ENCODE results near the gene PPM1N. TPM values are rescaled to one million over a fixed set of nuclear protein-coding genes. Genes with fewer than 3 reads are reported as not detected.

PPM1N gene
- total RNA-seq, 4 donors from 2014 or later, result 0.76 TPM; not detected in 3

DNA sequence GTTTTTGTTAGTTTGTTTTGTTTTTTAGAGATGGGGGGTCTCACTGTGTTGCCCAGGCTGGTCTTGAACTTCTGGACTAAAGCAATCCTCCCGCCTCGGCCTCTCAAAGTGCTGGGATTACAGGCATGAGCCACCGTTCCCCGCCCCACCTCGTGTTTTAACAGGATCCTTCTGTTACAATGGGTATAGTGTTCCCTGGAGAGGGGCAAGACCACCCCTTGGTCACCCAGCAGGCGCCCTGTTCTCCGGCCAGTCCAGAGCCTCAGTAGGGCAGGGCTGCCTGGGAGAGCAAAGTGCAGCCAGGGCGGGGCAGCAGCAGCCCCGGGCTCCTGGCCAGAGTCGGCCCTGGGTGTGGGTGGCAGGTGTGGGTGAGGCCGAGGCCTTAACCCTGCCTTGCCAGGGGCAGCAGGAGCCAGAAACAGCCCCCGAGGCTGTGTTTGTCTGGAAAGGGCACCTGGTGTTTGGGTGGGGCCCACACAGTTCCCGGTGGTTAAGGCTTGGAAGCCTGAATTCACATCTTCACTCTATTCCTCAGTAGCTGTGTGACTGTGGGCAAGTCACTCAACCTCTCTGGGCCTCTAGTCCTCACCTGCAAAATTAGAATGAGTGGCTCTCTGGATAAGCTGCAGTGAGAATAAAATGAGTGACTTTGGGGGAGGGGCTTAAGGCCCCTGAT lies 16.3 kb downstream of the PPM1N start:
- peaks cover 9 to 44% of the 10 kb centered on the region in 2 donors for H3K4me1 ChIP-seq
- no peaks in the 10 kb centered on the region for H3K27me3 ChIP-seq
- in situ Hi-C loops (cut with MboI; ENCODE audit: low sequenced_read_pairs in 4 of 4), result no loop called here
- peak overlapping the region; percentile 30 to 73 (median 66) for H3K27ac ChIP-seq
- intact Hi-C loops (cut with DNase I; ENCODE audit: low total_unique reads), result no loop called here
- peaks cover 0 to 13% of the 10 kb centered on the region in 2 donors for H3K36me3 ChIP-seq
- TF ChIP-seq CTCF (IDR thresholded peaks at IDR 0.05 in 4 of 5, conservative IDR thresholded peaks at IDR 0.05 in 1 of 5) (no peak), POLR2A (IDR thresholded peaks at IDR 0.05) (no peak)
- DNase-seq (no peak), ATAC-seq (no peak)
- no peaks in the 10 kb centered on the region for H3K9me3 ChIP-seq
- H3K4me3 ChIP-seq, result no peak overlapping the region

DNA sequence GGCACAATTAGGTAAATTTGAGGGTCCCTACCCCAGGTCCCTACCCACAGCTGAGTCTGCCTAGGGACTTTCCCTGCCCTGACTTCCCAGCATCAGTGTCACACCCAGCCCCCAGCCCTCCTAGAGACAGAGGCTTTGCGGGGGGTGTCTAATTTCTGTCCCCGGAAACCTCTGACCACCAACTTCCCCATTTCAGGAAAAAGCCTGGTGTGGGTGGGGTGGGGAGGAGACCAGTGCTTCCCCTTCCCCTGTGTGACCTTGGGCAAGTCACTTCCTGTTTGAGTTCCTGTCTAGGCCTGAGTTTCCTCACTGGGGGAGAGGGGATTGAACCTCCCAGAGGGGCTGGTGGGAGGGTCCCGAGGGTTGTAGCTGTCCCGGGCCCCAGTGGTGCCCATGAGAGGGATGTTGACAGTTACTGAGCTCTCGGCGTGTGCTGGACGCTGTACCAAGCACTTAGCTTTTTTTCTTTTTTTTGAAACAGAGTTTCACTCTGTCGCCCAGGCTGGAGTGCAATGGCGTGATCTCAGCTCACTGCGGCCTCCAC lies 16.9 kb downstream of the PPM1N start:
- no peak for ATAC-seq
- Histone ChIP-seq H3K36me3 (peaks cover 0 to 16% of the 10 kb centered on the region in 2 donors), H3K27ac (peak overlapping the region; percentile 30 to 73 (median 66)), H3K4me1 (peaks cover 7 to 42% of the 10 kb centered on the region in 2 donors), H3K27me3 (no peaks in the 10 kb centered on the region), H3K9me3 (no peaks in the 10 kb centered on the region), H3K4me3 (no peak overlapping the region)
- in situ Hi-C loops (cut with MboI; ENCODE audit: low sequenced_read_pairs in 4 of 4), result no loop called here
- no peak for TF ChIP-seq POLR2A (IDR thresholded peaks at IDR 0.05)
- no peak for TF ChIP-seq CTCF (IDR thresholded peaks at IDR 0.05 in 4 of 5, conservative IDR thresholded peaks at IDR 0.05 in 1 of 5)
- DNase-seq, result peak in 1 of 2 donors; percentile 40
- intact Hi-C loops (cut with DNase I; ENCODE audit: low total_unique reads), result no loop called here

- Histone ChIP-seq H3K27me3 (no peaks in the 10 kb centered on the region), H3K4me3 (no peak overlapping the region), H3K27ac (peak overlapping the region in 3 of 4 donors; percentile 30 to 73 (median 70)), H3K4me1 (peaks cover 3 to 41% of the 10 kb centered on the region in 2 donors), H3K9me3 (no peaks in the 10 kb centered on the region), H3K36me3 (peaks cover 0 to 18% of the 10 kb centered on the region in 2 donors)
- ATAC-seq, result no peak
- TF ChIP-seq CTCF (IDR thresholded peaks at IDR 0.05 in 4 of 5, conservative IDR thresholded peaks at IDR 0.05 in 1 of 5) (no peak), POLR2A (IDR thresholded peaks at IDR 0.05) (no peak)
- in situ Hi-C loops (cut with MboI; ENCODE audit: low sequenced_read_pairs in 4 of 4), result no loop called here
- intact Hi-C loops (cut with DNase I; ENCODE audit: low total_unique reads), result no loop called here
- no peak for DNase-seq
These were observed 17.7 kb downstream of the PPM1N start for GRCh38 chr19:45515807-45516401.

DNA sequence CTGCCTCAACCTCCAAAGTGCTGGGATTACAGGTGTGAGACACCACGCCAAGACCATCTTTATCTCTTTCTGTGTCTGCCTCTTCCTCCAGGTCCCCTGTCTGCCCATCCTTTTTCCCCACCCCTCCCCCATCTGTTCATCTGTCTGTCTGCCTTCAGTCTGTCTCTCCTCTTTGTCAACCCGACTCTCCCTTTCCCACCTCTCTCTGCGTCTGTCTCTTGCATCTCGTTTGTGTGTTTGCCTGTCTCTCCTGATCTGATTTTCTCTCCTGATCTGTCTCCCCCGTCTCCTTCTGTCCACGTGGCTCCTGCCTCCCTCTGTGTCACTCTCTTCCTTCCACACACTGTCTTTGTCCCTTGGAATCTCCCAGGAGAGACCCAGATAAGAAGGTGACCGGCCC lies 19.0 kb downstream of the PPM1N start:
- TF ChIP-seq CTCF (IDR thresholded peaks at IDR 0.05 in 4 of 5, conservative IDR thresholded peaks at IDR 0.05 in 1 of 5) (no peak), POLR2A (IDR thresholded peaks at IDR 0.05) (no peak)
- peaks cover 3 to 29% of the 10 kb centered on the region in 2 donors for H3K4me1 ChIP-seq
- in situ Hi-C loops (cut with MboI; ENCODE audit: low sequenced_read_pairs in 4 of 4), result no loop called here
- H3K9me3 ChIP-seq, result no peaks in the 10 kb centered on the region
- intact Hi-C loops (cut with DNase I; ENCODE audit: low total_unique reads), result no loop called here
- peaks cover 0 to 18% of the 10 kb centered on the region in 2 donors for H3K36me3 ChIP-seq
- no peak overlapping the region for H3K27ac ChIP-seq
- ATAC-seq, result no peak
- H3K4me3 ChIP-seq, result no peak overlapping the region
- no peaks in the 10 kb centered on the region for H3K27me3 ChIP-seq
- DNase-seq, result no peak
